ENCODE results near the gene SMCO4.
A peak's percentile ranks its signal among the peaks of the same experiment; 100 is the strongest.
"Not testable (repeated sequence)": the region's sequence is repeated elsewhere in the genome, so short reads cannot be mapped to it uniquely, and the experiment has no call there.

SMCO4 gene, protein sequence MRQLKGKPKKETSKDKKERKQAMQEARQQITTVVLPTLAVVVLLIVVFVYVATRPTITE

DNA sequence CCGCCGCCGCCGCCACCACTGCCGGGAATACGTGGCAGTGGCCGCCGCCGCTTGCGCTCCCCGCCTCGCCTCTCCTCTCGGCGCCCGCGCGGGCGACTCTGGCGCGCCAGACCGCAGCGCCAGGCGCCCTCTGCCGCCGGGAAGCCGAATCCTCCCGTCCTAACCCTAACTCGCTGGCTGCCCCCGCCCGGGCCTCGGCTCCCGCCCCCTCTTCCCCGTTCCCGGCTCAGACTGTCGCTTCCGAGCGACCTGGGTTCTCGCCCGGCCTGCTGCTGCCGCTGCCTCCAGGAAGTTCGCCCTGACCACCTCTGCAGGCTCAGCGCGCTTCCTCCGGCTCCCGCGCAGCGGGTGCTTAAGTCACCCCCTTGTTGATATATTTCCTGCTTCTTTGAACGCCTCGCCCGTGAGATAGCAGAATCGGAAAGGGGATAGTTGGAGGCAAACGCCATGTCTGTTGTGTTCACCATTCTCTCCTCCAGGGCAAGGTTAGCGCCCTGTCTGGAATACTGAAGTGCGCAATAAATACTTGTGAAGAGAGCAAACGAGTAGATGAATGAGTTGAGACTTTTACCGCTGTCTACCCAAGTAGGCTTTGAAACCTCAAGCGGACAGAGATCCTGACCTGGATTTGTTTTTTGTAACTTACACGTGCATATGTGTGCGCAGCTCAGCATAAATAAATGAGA, at the start of gene SMCO4:
SMCO4 (minus strand) TSS at position 100 of the 686 bp plus-strand sequence. CDS start 64,202 bp downstream, outside the sequence.
- DNase-seq, result peak; percentile 80

DNA sequence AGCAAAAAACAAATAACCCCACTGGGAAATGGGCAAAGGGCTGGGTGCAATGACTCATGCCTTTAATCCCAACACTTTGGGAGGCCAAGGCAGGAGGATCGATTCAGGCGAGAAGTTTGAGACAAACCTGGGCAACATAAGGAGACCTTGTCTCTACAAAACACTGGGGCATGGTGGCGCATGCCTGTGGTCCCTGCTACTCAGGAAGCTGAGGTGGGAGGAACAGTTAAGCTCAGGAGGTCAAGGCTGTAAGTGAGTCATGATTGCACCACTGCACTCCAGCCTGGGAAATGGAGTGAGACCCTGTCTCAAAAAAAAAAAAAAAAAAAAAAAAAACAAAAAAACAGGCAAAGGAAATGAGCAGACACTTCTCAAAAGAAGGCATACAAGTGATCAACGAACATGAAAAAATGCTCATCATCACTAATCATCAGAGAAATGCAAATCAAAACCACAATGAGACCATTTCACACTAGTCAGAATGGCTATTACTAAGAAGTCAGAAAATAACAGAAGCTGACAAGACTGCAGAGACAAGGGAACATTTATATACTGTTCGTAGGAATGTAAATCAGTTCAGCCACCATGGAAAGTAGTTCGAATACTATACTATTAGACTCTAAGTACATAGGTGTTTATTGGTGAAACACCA, 48.2 kb upstream of the SMCO4 start:
- no peak for DNase-seq

DNA sequence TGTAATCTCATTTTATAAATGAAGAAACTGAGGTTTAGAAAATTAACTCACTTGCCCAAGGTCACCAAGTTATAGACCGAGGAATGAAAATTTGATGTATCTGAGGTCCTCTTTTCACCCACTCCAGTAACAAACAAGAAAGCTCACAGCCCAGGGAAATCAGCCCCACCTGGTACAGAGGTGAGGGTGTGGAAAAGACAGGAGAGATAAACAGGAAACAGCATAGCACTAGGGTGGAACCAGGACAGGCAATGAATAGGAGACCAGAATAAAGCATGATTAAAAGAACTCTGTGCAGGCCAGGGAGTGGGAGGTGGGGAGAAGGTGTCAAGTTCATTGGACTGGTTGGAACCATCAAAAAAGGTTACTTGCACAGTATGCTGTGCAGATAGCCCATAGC, 46.2 kb upstream of the SMCO4 start:
- no peak for DNase-seq

- DNase-seq, result no peak
Observed at GRCh38 chr11:93587858-93588581, 44.8 kb upstream of the SMCO4 start.

GRCh38 chr11:93587425-93587824, 44.2 kb upstream of the SMCO4 start:
- DNase-seq, result not testable (repeated sequence)

DNA sequence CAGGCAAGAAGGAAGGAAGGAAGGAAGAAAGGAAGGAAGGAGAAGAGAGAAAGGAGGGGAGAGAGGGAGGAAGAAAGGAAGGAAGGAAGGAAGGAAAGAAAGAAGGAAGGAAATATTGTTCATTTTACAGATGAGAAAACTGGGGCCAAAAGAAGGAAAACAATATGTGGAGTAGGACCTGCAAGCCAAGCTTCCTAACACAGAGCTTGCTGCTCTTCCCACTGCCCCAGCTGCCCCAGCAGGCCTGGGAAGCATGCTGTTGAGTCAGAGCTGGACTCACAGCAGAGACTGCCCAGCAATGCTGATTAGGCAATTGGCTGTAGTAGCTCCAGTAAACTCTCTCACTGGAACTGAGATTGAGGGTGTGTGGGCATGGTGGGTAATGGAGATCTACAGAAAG, 42.6 kb upstream of the SMCO4 start:
- DNase-seq, result no peak

- no peak for DNase-seq
Observed at GRCh38 chr11:93583490-93583889, 40.3 kb upstream of the SMCO4 start.

GRCh38 chr11:93579187-93579751, 36.1 kb upstream of the SMCO4 start:
- no peak for DNase-seq

DNA sequence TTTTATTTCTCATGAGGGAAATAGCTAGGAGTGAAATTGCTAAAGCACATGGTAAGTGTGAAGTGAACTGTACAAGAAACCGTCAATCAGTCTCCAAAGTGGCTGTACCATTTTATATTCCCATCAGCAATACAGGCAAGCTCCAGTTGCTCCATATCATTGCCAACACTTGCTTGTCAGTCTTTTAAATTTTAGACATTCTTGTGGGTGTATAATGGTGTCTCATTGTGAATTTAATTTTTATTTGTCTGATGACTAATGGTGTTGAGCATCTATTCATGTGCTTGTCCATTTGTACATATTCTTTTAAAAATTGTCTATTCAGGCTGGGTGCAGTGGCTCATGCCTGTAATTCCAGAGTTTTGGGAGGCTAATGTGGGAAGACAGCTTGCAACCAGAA, 34.1 kb upstream of the SMCO4 start:
- DNase-seq, result no peak

GRCh38 chr11:93576870-93577269, 33.7 kb upstream of the SMCO4 start:
- not testable (repeated sequence) for DNase-seq

GRCh38 chr11:93574638-93575220, 31.5 kb upstream of the SMCO4 start:
- no peak for DNase-seq

DNA sequence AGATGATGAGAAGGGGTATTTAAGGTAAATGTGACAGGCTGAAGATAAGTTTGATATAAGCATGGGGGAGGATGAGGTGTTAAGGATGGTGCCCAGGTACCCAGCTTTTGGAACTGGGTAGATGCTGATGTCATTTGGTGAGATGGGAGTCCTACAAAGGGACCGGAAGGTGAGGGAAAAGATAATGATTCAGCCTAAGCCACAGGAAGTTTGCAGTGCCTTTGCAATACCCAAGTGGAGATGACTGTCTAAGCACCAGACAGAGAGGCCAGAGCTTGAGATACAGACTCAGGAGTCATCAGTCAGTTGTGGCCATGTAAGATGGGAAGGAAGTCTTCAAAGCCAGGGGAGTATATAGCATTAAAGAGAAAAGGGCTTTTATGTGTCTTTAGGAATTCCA, 30.0 kb upstream of the SMCO4 start:
- no peak for DNase-seq

GRCh38 chr11:93572621-93573020, 29.4 kb upstream of the SMCO4 start:
- DNase-seq, result no peak

DNA sequence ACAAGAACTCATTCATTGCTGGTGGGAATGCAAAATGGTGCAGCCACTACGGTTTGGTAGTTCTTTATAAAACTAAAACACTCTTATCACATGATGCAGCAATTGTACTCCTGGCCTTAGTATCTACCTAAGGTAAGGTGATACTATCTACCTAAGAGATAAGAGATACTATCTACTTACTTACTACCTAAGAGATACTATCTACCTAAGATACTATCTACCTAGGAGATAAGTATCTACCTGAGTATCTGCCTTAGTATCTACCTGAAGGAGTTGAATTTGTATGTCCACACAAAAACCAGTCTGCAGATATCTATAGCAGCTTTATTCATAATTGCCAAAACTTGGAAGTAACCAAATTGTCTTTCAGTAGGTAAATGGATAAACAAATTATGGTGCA, 29.0 kb upstream of the SMCO4 start:
- DNase-seq, result no peak

DNA sequence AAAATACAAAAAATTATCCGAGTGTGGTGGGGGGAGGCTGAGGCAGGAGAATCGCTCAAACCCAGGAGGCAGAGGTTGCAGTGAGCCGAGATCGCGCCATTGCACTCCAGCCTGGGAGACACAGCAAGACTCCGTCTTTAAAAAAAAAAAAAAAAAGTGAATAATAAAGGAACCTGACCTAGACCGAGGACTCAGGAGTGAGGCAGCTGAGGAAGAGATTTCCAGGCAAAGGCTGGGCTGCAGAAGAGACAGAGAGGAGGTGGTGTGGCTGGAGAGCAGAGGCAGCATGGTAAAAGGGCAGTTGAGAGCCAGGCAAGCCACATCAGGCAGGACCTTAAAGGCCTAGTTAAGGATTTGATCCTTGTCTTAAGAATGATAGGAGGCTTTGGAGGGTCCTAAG, 28.4 kb upstream of the SMCO4 start:
- no peak for DNase-seq

DNA sequence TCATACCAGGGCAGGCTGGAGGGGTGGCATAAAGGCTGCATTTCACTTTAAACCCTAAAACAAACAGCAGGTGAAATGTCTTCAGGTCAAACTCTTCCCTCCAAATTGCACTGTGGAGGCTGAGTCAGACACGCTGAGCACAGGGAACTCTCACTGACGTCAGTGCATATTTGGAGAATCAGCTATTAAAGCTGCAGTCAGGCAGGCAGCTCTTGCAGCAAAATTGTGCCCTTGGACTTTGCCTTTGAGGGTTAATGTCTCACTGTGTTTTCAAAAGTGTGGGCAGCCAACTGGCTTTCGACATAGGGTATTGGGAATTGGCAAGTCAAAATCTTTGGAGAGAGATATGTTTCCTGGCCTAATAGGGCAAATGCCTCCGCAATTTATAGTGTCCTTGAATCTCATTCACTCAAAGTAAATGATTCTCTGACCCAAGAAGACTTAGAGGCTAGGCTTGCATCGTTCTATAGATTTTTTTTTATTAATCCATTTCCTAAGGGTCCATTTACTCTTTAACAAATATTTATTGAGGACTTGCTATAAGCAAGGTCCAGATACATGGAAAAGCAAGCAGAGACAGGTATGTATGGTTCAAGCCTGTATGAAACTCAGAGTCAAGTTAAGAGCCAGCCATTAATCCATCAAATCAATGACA, 27.7 kb upstream of the SMCO4 start:
- DNase-seq, result peak; percentile 24

DNA sequence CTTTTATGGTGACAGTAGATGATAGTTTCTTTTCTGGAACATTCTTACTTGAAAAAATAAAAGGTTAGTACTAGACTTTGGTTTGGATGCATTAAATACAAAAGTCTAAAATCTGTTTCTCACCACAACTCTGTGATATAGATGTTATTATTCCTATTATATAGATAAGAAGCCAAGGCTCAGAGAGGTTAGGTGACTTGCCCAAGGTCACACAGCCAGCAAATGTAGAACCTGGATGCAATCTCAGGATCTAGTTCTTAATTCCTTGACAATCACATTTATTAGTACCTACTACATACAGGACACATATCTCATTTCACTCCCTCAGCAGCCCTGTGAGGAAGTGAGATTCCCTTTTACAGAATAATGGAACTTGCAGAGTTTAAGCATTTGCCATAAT, 26.3 kb upstream of the SMCO4 start:
- DNase-seq, result no peak

- no peak for DNase-seq
Observed at GRCh38 chr11:93568726-93569125, 25.5 kb upstream of the SMCO4 start.

GRCh38 chr11:93567401-93567895, 24.3 kb upstream of the SMCO4 start:
- no peak for DNase-seq

GRCh38 chr11:93564895-93565294, 21.7 kb upstream of the SMCO4 start:
- no peak for DNase-seq

- no peak for DNase-seq
Observed at GRCh38 chr11:93563857-93564256, 20.7 kb upstream of the SMCO4 start.

GRCh38 chr11:93560199-93560932, 17.2 kb upstream of the SMCO4 start:
- no peak for DNase-seq

Data from DMS79 treated with DMSO at 0.1 percent for 48 hours (cell line).